Peyer's patch (tissue), 4 donors: ENCODE results near the gene NOD1. TPM values are rescaled to one million over a fixed set of nuclear protein-coding genes. Genes with fewer than 3 reads are reported as not detected.

Experiments
- DNase-seq, 3 donors: peaks; one replicate each; pipeline ENCODE4 v3.0.0-alpha.2; 2017 to 2019
- H3K27ac ChIP-seq, 4 donors: fragments of 200-600 bp; sonication (generic); one replicate each; pipeline ENCODE4 v1.5.1; 2016 to 2019
- H3K27me3 ChIP-seq, 2 donors: fragments of 200-600 bp; sonication (generic); one replicate each; pipeline ENCODE4 v1.5.1; 2019
- H3K36me3 ChIP-seq, 3 donors: fragments of 200-600 bp; sonication (generic); one replicate each; pipeline ENCODE4 v1.5.1; 2016 to 2019
- H3K4me1 ChIP-seq, 4 donors: fragments of 200-600 bp; sonication (generic); one replicate each; pipeline ENCODE4 v1.5.1; 2016 to 2019
- H3K4me3 ChIP-seq, 4 donors: fragments of 200-600 bp; sonication (generic); 1 replicate in 3 of 4; 2 replicates in 1 of 4; pipeline ENCODE4 v1.5.1; 2016 to 2019; ENCODE audit warnings: mild to moderate bottlenecking in 1 of 4
- H3K9me3 ChIP-seq, 4 donors: fragments of 200-600 bp; sonication (generic); one replicate each; pipeline ENCODE4 v1.5.1; 2016 to 2019; ENCODE audit warnings: mild to moderate bottlenecking in 1 of 4
- CTCF ChIP-seq, 6 experiments: fragments of 450-650 bp in 4 of 6; fragments of 200-600 bp in 2 of 6; sonication (generic) in 1 of 6; IDR thresholded peaks; one replicate each; pipeline ENCODE4 v1.5.1; 2017 to 2019; ENCODE audit warnings: antibody characterized with exemption in 6 of 6, mild to moderate bottlenecking in 3 of 6, moderate library complexity in 1 of 6
- POLR2A ChIP-seq, 2 donors: fragments of 450-650 bp; IDR thresholded peaks; one replicate each; pipeline ENCODE4 v1.5.1; 2017; ENCODE audit warnings: antibody characterized with exemption in 2 of 2, mild to moderate bottlenecking in 2 of 2, moderate library complexity in 2 of 2
- total RNA-seq, 4 donors: library from RNA; depleted of rRNA; stranded (reverse); fragments of >200 nt; gene quantifications; one replicate each; pipeline ENCODE4 v1.1.0, GENCODE V29; 2016

Gene NOD1
- total RNA-seq, 4 donors from 2014 or later = 4.0 to 29.7 (median 21.0) TPM

DNA sequence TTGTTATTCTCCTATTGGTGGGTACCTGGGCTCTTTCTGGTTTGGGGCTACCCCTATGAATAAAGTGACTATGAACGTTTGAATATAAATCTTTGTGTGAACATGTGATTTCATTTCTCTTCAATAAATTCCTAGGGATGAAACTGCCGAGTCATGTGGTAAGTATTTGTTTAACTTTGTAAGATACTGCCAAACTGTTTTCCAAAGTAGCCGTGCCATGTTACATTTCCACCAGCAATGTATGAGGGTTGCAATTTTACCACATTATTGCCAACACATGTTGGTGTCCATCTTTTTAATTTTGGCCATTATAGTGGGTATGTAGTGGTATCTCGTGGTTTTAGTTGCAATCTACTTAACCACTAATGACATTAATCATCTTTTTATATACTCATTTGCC, 99.5 kb downstream of the NOD1 start:
- DNase-seq = no peak
- TF ChIP-seq CTCF (IDR thresholded peaks at IDR 0.05) (no peak), POLR2A (IDR thresholded peaks at IDR 0.05) (no peak)
- H3K27me3 ChIP-seq = no peaks in the 10 kb centered on the region
- no peak overlapping the region for H3K27ac ChIP-seq
- no peaks in the 10 kb centered on the region for H3K36me3 ChIP-seq
- H3K9me3 ChIP-seq = peaks cover 0 to 3% (median 0%) of the 10 kb centered on the region in 4 donors
- no peaks in the 10 kb centered on the region for H3K4me1 ChIP-seq
- no peak overlapping the region for H3K4me3 ChIP-seq

- H3K4me3 ChIP-seq = no peak overlapping the region
- H3K9me3 ChIP-seq = peaks cover 0 to 3% (median 0%) of the 10 kb centered on the region in 4 donors
- no peaks in the 10 kb centered on the region for H3K4me1 ChIP-seq
- no peaks in the 10 kb centered on the region for H3K27me3 ChIP-seq
- H3K36me3 ChIP-seq = no peaks in the 10 kb centered on the region
- H3K27ac ChIP-seq = no peak overlapping the region
- TF ChIP-seq CTCF (IDR thresholded peaks at IDR 0.05) = no peak
- TF ChIP-seq POLR2A (IDR thresholded peaks at IDR 0.05) = no peak
- DNase-seq = no peak
Observed at GRCh38 chr7:30378275-30378674, 100.3 kb downstream of the NOD1 start.

Other genes with a start within 250 kb of the NOD1 start
- 10 to 100 TPM; 27.2 to 43.6 (median 36.5) TPM for gene ZNRF2, start 194.2 kb downstream of the NOD1 start, total RNA-seq
- 10 to 100 TPM; 18.1 to 24.8 (median 19.2) TPM for gene GGCT, start 26.0 kb upstream of the NOD1 start, total RNA-seq
- gene GARS1, start 116.1 kb upstream of the NOD1 start, total RNA-seq = 10 to 100 TPM; 50.4 to 77.8 (median 70.1) TPM
- gene CRHR2, start 203.7 kb upstream of the NOD1 start, total RNA-seq = not detected